A549 (cell line): ENCODE data around the gene ZDHHC22. TPM values are rescaled to one million over a fixed set of nuclear protein-coding genes. Genes with fewer than 3 reads are reported as not detected.

Experiments
- ATAC-seq, 2 experiments: fragments of 200-7000 bp in 1 of 2; fragments of >200 bp in 1 of 2; cut with Nextera tagmentation in 1 of 2; cut with Tn5 transposase in 1 of 2; 3 replicates each; pipeline versions ENCODE4 v1.8.0 to v1.9.1; 2018 to 2020; ENCODE audit warnings: mild to moderate bottlenecking in 1 of 2, moderate library complexity in 1 of 2
- CTCF ChIA-PET: fragments of 300-600 bp; sonication (Branson Sonifier 250); formaldehyde crosslinking; extraction: SDS; loops from one replicate; lab custom pipeline; 2021; ENCODE audit warnings: antibody characterized with exemption, inconsistent platforms; lab: Yijun Ruan, JAX
- POLR2A ChIA-PET: fragments of 350-600 bp; formaldehyde crosslinking; extraction: SDS; loops from one replicate; lab custom pipeline; 2021; ENCODE audit warnings: antibody characterized with exemption, inconsistent platforms; lab: Yijun Ruan, JAX
- DNase-seq, 2 experiments: peaks; one replicate each; pipeline versions ENCODE4 v3.0.0 to v3.0.0-alpha.2; 2011 to 2016; ENCODE audit warnings: low read depth in 1 of 2, low spot score in 1 of 2
- FAIRE-seq: peaks from 2 replicates; lab custom pipeline; 2011; peaks lifted over from hg19 to GRCh38; lab: Jason Lieb, UNC
- H3K27ac ChIP-seq, 2 experiments: fragments of >200 bp; sonication (Bioruptor Twin); formaldehyde crosslinking; 3 replicates each; pipeline ENCODE4 v1.5.1; 2016 to 2017
- H3K4me1 ChIP-seq: fragments of >200 bp; sonication (Bioruptor Twin); formaldehyde crosslinking; 3 replicates; pipeline ENCODE4 v1.6.1; 2016
- H3K4me2 ChIP-seq: fragments of >200 bp; sonication (Bioruptor Twin); formaldehyde crosslinking; 3 replicates; pipeline ENCODE4 v1.6.1; 2016
- H3K4me3 ChIP-seq: fragments of >200 bp; sonication (Bioruptor Twin); formaldehyde crosslinking; 3 replicates; pipeline ENCODE4 v1.5.1; 2016
- H3K9me3 ChIP-seq: fragments of >200 bp; sonication (Bioruptor Twin); formaldehyde crosslinking; 3 replicates; pipeline ENCODE4 v1.6.1; 2016
- BHLHE40 ChIP-seq: IDR thresholded peaks from 2 replicates; pipeline ENCODE4 v1.6.1; 2012; ENCODE audit warnings: low read depth, low read length, inconsistent platforms
- CBX8 ChIP-seq: fragments of 200-600 bp; sonication (generic); IDR thresholded peaks from 2 replicates; pipeline ENCODE4 v1.6.1; 2016
- CEBPB ChIP-seq, 2 experiments: fragments of >200 bp in 1 of 2; sonication (Bioruptor Twin) in 1 of 2; formaldehyde crosslinking in 1 of 2; IDR thresholded peaks; 2 replicates each; pipeline ENCODE4 v1.6.1; 2012 to 2016
- CHD4 ChIP-seq: fragments of 200-600 bp; sonication (generic); IDR thresholded peaks from 2 replicates; pipeline ENCODE4 v1.6.1; 2016; ENCODE audit warnings: antibody characterized with exemption, mild to moderate bottlenecking, borderline replicate concordance
- E2F6 ChIP-seq: IDR thresholded peaks from 2 replicates; pipeline ENCODE4 v1.6.1; 2012; ENCODE audit warnings: low read depth, borderline replicate concordance
- EHF ChIP-seq: fragments of 250-450 bp; sonication (Bioruptor Pico); IDR thresholded peaks from 2 replicates; pipeline ENCODE4 v1.5.0; 2020; ENCODE audit warnings: mild to moderate bottlenecking
- ELK1 ChIP-seq: fragments of 150-350 bp; IDR thresholded peaks from 2 replicates; pipeline ENCODE4 v1.6.1; 2014; ENCODE audit warnings: low read depth, mild to moderate bottlenecking, low read length
- FOSB ChIP-seq: fragments of 250-450 bp; sonication (Bioruptor Pico); IDR thresholded peaks from 2 replicates; pipeline ENCODE4 v1.5.0; 2020; ENCODE audit warnings: mild to moderate bottlenecking, moderate library complexity
- FOXS1 ChIP-seq: fragments of 250-450 bp; sonication (Bioruptor Pico); IDR thresholded peaks from 2 replicates; pipeline ENCODE4 v1.5.0; 2020; ENCODE audit warnings: mild to moderate bottlenecking, moderate library complexity
- GATA3 ChIP-seq: IDR thresholded peaks from 2 replicates; pipeline ENCODE4 v1.6.1; 2012; ENCODE audit warnings: borderline replicate concordance
- NFE2L2 ChIP-seq: fragments of 150-350 bp; conservative IDR thresholded peaks from 2 replicates; pipeline ENCODE4 v1.6.1; 2014; ENCODE audit warnings: low read length
- NPAS2 ChIP-seq: fragments of 250-450 bp; sonication (Bioruptor Pico); IDR thresholded peaks from 2 replicates; pipeline ENCODE4 v1.8.0; 2022; ENCODE audit warnings: mild to moderate bottlenecking, moderate library complexity, borderline replicate concordance
- POLR2AphosphoS2 ChIP-seq: conservative IDR thresholded peaks from 2 replicates; pipeline ENCODE4 v1.6.1; 2012; ENCODE audit warnings: low read length, improper control_type of control experiment, inconsistent platforms
- RAD21 ChIP-seq, 2 experiments: fragments of >200 bp in 1 of 2; sonication (Bioruptor Twin) in 1 of 2; formaldehyde crosslinking in 1 of 2; IDR thresholded peaks in 1 of 2; conservative IDR thresholded peaks in 1 of 2; 2 replicates in 1 of 2; 3 replicates in 1 of 2; pipeline ENCODE4 v1.6.1; 2012 to 2018; ENCODE audit warnings: inconsistent platforms in 1 of 2
- RARB ChIP-seq: fragments of 250-450 bp; sonication (Bioruptor Pico); IDR thresholded peaks from 2 replicates; pipeline ENCODE4 v1.8.0; 2021; ENCODE audit warnings: mild to moderate bottlenecking, moderate library complexity
- ZC3H11A ChIP-seq: fragments of 450-650 bp; IDR thresholded peaks from 2 replicates; pipeline ENCODE4 v1.6.1; 2014; ENCODE audit warnings: antibody characterized with exemption, mild to moderate bottlenecking
- ZNF302 ChIP-seq: fragments of 250-450 bp; sonication (Bioruptor Pico); IDR thresholded peaks from 2 replicates; pipeline ENCODE4 v1.9.0; 2021; ENCODE audit warnings: inconsistent platforms, mild to moderate bottlenecking, moderate library complexity
- WGBS: methylation state at CpG from one replicate; pipeline ENCODE4 v1.1.6; 2017; ENCODE audit errors: missing lambda C conversion rate; 5-methylcytosine and 5-hydroxymethylcytosine counted together
- polyA plus RNA-seq, 4 experiments: library from polyadenylated mRNA; depleted of rRNA in 3 of 4; stranded (reverse); fragments of >200 nt; fragmentation: RNase III in 1 of 4; extraction: RNeasy Plus Mini Kit Qiagen cat#74134 plus additional on column Dnase treatment in 1 of 4; gene quantifications; 2 replicates in 3 of 4; 3 replicates in 1 of 4; pipeline ENCODE4 v1.2.3, GENCODE V29; 2011 to 2017
- TF ChIP-seq, protein P1 (sequence below): fragments of 450-650 bp; IDR thresholded peaks from 2 replicates; pipeline ENCODE4 v1.6.1; 2014; ENCODE audit warnings: antibody characterized with exemption
- TF ChIP-seq, protein P2 (sequence below): fragments of 200-600 bp; sonication (generic); IDR thresholded peaks from 2 replicates; pipeline ENCODE4 v1.6.1; 2016; ENCODE audit warnings: antibody characterized with exemption, mild to moderate bottlenecking, moderate library complexity

ZDHHC22 gene
- polyA plus RNA-seq, 2 of the 4 experiments (the other 2 are of a cell fraction) = 0.04 to 0.23 TPM

DNA sequence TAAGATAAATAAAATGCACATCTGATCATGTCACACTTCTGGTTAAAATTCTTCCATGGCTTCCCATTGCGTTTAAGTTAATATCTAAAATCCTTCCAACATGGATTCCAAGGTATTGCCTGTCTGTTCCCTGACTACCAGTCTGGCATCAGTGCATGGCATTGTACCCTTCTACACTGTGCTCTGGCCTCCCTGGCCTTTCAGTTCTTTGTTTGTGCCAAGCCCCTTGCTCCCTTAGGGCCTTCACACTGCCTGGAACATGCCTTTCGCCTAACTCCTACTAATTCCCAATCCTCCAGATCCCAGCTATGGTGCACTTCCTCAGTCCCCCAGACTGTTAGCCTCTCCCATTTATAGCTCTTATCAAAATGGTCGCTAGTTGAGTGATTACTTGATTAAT, 37.2 kb downstream of the ZDHHC22 start:
- H3K4me3 ChIP-seq = no peak overlapping the region
- ChIA-PET POLR2A (no interaction called here), CTCF (interaction anchor here (1.0 to 2.6 kb wide), 8 partner anchors 9 to 231 kb away, joined by 3 to 6 read pairs (median 4); no protein-coding TSS in a partner anchor)
- peaks cover 5% of the 10 kb centered on the region for H3K4me1 ChIP-seq
- no peaks in the 10 kb centered on the region for H3K9me3 ChIP-seq
- no peak for ATAC-seq
- TF ChIP-seq ZC3H11A (no peak), FOSB (CRISPR knock-in tag) (no peak), E2F6 (no peak), RARB (no peak), ELK1 (no peak), NFE2L2 (no peak)
- no peak overlapping the region for H3K4me2 ChIP-seq
- WGBS = 89% methylated on average over 3 of the region's 3 CpGs
- FAIRE-seq = no peak
- H3K27ac ChIP-seq = no peak overlapping the region
- DNase-seq = no peak

DNA sequence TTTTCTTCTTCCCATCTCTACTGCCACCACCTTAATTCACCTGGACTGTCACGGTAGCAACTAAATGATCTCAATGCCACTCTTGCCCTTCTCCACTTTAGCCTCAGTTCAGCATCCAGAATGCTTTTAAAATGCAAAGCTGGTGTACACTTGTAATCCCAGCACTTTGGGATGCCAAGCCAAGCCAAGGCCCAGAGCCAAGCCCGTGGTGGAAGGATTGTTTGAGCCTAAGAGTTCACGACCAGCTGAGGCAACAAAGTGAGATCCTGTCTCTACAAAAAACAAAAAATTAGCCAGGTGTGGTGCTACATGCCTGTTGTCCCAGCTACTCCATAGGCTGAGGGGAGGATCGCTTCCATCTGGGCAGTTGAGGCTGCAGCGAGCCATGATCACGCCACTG, 37.6 kb downstream of the ZDHHC22 start:
- ATAC-seq (no peak), DNase-seq (no peak), FAIRE-seq (no peak)
- no peak overlapping the region for H3K27ac ChIP-seq
- CTCF ChIA-PET = interaction anchor here (0.9 to 2.6 kb wide), 6 partner anchors 10 to 231 kb away, joined by 3 to 6 read pairs (median 4); no protein-coding TSS in a partner anchor
- H3K4me3 ChIP-seq = no peak overlapping the region
- TF ChIP-seq EHF (CRISPR knock-in tag) = no peak
- TF ChIP-seq CEBPB (IDR thresholded peaks at IDR 0.05) = no peak
- no peak for TF ChIP-seq NFE2L2
- TF ChIP-seq CHD4 = no peak
- TF ChIP-seq FOXS1 (CRISPR knock-in tag) = no peak
- TF ChIP-seq, protein P1, sequence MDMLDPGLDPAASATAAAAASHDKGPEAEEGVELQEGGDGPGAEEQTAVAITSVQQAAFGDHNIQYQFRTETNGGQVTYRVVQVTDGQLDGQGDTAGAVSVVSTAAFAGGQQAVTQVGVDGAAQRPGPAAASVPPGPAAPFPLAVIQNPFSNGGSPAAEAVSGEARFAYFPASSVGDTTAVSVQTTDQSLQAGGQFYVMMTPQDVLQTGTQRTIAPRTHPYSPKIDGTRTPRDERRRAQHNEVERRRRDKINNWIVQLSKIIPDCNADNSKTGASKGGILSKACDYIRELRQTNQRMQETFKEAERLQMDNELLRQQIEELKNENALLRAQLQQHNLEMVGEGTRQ = no peak
- TF ChIP-seq RAD21 (conservative IDR thresholded peaks at IDR 0.05 in 1 of 2, IDR thresholded peaks at IDR 0.05 in 1 of 2) = no peak
- no peak for TF ChIP-seq POLR2AphosphoS2
- TF ChIP-seq BHLHE40 = no peak
- TF ChIP-seq CBX8 = no peak
- TF ChIP-seq, all 56 proteins: peak for 0
- Histone ChIP-seq H3K4me1 (peaks cover 9% of the 10 kb centered on the region), H3K9me3 (no peaks in the 10 kb centered on the region), H3K4me2 (no peak overlapping the region)
- WGBS = 88% methylated on average over 6 of the region's 6 CpGs
- POLR2A ChIA-PET = no interaction called here

DNA sequence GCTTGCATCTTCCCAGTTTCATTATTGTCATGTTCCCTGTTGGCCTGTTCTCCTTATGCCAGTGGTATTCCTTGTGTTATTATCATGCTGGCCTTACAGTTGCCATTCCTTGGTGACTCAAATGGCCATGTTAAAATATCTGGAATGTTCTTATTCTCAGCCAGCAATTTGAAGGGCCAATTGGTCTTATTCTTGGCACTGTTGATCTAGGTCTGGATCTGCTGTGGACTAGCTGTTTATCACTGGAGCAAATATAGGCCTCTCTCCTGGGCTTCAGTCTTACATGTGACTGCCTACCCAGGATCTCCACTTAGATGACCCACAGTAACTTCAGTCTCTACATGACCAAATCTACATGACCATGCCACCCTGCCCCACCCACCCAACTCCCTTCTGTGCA, 38.1 kb downstream of the ZDHHC22 start:
- Histone ChIP-seq H3K4me1 (peaks cover 10% of the 10 kb centered on the region), H3K27ac (no peak overlapping the region), H3K4me2 (no peak overlapping the region), H3K9me3 (no peaks in the 10 kb centered on the region), H3K4me3 (no peak overlapping the region)
- ChIA-PET CTCF (interaction anchor here (0.9 to 2.6 kb wide), 5 partner anchors 10 to 230 kb away, joined by 3 to 6 read pairs (median 4); no protein-coding TSS in a partner anchor), POLR2A (no interaction called here)
- FAIRE-seq (no peak), DNase-seq (no peak), ATAC-seq (no peak)
- TF ChIP-seq RARB (no peak), NPAS2 (no peak)

- Histone ChIP-seq H3K9me3 (no peaks in the 10 kb centered on the region), H3K4me2 (no peak overlapping the region), H3K4me3 (no peak overlapping the region), H3K4me1 (peaks cover 10% of the 10 kb centered on the region), H3K27ac (no peak overlapping the region)
- TF ChIP-seq ZNF302 (CRISPR knock-in tag) (no peak), GATA3 (no peak)
- TF ChIP-seq, protein P2, sequence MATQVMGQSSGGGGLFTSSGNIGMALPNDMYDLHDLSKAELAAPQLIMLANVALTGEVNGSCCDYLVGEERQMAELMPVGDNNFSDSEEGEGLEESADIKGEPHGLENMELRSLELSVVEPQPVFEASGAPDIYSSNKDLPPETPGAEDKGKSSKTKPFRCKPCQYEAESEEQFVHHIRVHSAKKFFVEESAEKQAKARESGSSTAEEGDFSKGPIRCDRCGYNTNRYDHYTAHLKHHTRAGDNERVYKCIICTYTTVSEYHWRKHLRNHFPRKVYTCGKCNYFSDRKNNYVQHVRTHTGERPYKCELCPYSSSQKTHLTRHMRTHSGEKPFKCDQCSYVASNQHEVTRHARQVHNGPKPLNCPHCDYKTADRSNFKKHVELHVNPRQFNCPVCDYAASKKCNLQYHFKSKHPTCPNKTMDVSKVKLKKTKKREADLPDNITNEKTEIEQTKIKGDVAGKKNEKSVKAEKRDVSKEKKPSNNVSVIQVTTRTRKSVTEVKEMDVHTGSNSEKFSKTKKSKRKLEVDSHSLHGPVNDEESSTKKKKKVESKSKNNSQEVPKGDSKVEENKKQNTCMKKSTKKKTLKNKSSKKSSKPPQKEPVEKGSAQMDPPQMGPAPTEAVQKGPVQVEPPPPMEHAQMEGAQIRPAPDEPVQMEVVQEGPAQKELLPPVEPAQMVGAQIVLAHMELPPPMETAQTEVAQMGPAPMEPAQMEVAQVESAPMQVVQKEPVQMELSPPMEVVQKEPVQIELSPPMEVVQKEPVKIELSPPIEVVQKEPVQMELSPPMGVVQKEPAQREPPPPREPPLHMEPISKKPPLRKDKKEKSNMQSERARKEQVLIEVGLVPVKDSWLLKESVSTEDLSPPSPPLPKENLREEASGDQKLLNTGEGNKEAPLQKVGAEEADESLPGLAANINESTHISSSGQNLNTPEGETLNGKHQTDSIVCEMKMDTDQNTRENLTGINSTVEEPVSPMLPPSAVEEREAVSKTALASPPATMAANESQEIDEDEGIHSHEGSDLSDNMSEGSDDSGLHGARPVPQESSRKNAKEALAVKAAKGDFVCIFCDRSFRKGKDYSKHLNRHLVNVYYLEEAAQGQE = no peak
- TF ChIP-seq, protein P1 = no peak
- FAIRE-seq (no peak), ATAC-seq (no peak), DNase-seq (no peak)
- CTCF ChIA-PET = interaction anchor here (1.0 to 1.8 kb wide), 3 partner anchors 22 to 226 kb away, joined by 3 to 7 read pairs (median 5); no protein-coding TSS in a partner anchor
- POLR2A ChIA-PET = no interaction called here
- 63% methylated on average over 4 of the region's 4 CpGs for WGBS
Measured at GRCh38 chr14:77102154-77102553, 39.4 kb downstream of the ZDHHC22 start.
